Thymus (tissue), 11 donors: ENCODE data around the gene CDHR2. TPM values are rescaled to one million over a fixed set of nuclear protein-coding genes. Genes with fewer than 3 reads are reported as not detected.

ENCODE experiments used
- DNase-seq, 9 donors: peaks; one replicate each; pipeline ENCODE4 v3.0.0-alpha.2; 2013; ENCODE audit warnings: low spot score in 9 of 9, low read depth in 6 of 9, missing footprints in 1 of 9
- H3K27ac ChIP-seq, 2 donors: one replicate each; pipeline ENCODE4 v1.5.1; 2013; ENCODE audit warnings: control low read depth in 1 of 2, low read depth in 1 of 2, low read length in 1 of 2, mild to moderate bottlenecking in 1 of 2, moderate library complexity in 1 of 2
- H3K27me3 ChIP-seq, 2 donors: one replicate each; pipeline ENCODE4 v1.5.1; 2013; ENCODE audit warnings: low read length in 1 of 2; ENCODE audit not compliant: control insufficient read depth in 2 of 2, insufficient read depth in 1 of 2
- H3K36me3 ChIP-seq, 2 donors: one replicate each; pipeline ENCODE4 v1.5.1; 2013; ENCODE audit warnings: low read length in 1 of 2, mild to moderate bottlenecking in 1 of 2, moderate library complexity in 1 of 2; ENCODE audit not compliant: control insufficient read depth in 2 of 2, insufficient read depth in 2 of 2
- H3K4me1 ChIP-seq, 2 donors: one replicate each; pipeline ENCODE4 v1.5.1; 2013; ENCODE audit warnings: low read length in 2 of 2; ENCODE audit not compliant: control insufficient read depth in 2 of 2, insufficient read depth in 2 of 2
- H3K4me3 ChIP-seq, 2 donors: one replicate each; pipeline ENCODE4 v1.5.1; 2013; ENCODE audit warnings: low read length in 2 of 2, control low read depth in 1 of 2, mild to moderate bottlenecking in 1 of 2
- H3K9me3 ChIP-seq, 2 donors: one replicate each; pipeline ENCODE4 v1.5.1; 2013; ENCODE audit warnings: low read length in 1 of 2, mild to moderate bottlenecking in 1 of 2; ENCODE audit not compliant: control insufficient read depth in 2 of 2, insufficient read depth in 1 of 2
- WGBS: extraction: QIAGEN DNeasy Blood & Tissue Kit; methylation state at CpG from one replicate; pipeline ENCODE4 v1.1.7; 2013; 5-methylcytosine and 5-hydroxymethylcytosine counted together
- polyA plus RNA-seq: library from polyadenylated mRNA; stranded (reverse); fragments of 200-250 nt; gene quantifications from one replicate; pipeline ENCODE4 v1.2.3, GENCODE V29; 2013
- total RNA-seq: library from RNA; stranded (reverse); fragments of 120-200 nt; gene quantifications from one replicate; pipeline ENCODE4 v1.2.4, GENCODE V29; 2013
- donor health status: healthy.

The CDHR2 gene
- total and polyA plus RNA-seq, 2 donors = 0.07 to 0.33 TPM

DNA sequence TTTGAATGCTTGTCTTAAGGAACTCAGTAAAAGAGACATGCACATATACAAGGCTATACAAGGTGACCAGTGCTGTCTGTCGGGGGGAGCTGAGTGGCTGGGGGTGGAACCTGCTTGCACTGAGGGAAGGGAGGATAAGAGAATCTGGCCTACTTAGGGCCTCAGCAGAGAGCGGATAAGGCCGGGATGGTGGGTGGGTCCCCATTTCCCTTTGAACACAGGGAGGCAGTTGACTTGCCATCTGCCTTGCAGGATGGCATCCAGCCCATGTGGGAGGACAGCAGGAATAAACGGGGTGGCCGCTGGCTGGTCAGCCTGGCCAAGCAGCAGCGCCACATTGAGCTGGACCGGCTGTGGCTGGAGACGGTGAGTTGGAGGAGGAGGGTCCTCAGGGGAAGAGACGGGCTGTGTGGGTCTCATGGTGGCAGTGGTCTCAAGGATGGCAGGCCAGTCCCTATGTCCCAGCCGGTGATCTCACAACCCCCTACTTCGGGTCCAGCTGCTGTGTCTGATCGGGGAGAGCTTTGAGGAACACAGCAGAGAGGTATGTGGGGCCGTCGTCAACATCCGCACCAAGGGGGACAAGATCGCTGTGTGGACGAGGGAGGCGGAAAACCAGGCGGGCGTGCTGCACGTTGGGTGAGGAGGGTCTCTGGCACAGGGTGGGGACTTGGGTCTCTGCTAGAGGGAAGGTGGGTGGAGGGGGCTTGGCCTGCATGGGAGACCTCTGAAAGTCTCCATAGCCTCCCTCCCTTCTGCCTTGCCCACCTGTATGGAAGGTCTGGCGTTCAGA is 95.9 kb downstream of the CDHR2 start:
- no peak overlapping the region for H3K4me3 ChIP-seq
- H3K27ac ChIP-seq = no peak overlapping the region
- no peaks in the 10 kb centered on the region for H3K36me3 ChIP-seq
- H3K27me3 ChIP-seq = peaks cover 0 to 8% of the 10 kb centered on the region in 2 donors
- no peaks in the 10 kb centered on the region for H3K9me3 ChIP-seq
- no peak for DNase-seq
- WGBS = 97% methylated on average over 22 of the region's 22 CpGs
- peaks cover 4 to 22% of the 10 kb centered on the region in 2 donors for H3K4me1 ChIP-seq

Other genes with a start within 250 kb of the CDHR2 start
- 36.4 TPM for gene KIAA1191, start 187.6 kb upstream of the CDHR2 start, total RNA-seq
- gene KIAA1191, start 187.6 kb upstream of the CDHR2 start, polyA plus RNA-seq = 56.0 TPM
- gene ARL10, start 183.9 kb upstream of the CDHR2 start, total RNA-seq = 1.8 TPM
- 3.3 TPM for gene ARL10, start 183.9 kb upstream of the CDHR2 start, polyA plus RNA-seq
- gene NOP16, start 160.7 kb upstream of the CDHR2 start, total RNA-seq = 19.5 TPM
- gene NOP16, start 160.7 kb upstream of the CDHR2 start, polyA plus RNA-seq = 30.6 TPM
- gene HIGD2A, start 160.6 kb upstream of the CDHR2 start, total RNA-seq = 116 TPM
- gene HIGD2A, start 160.6 kb upstream of the CDHR2 start, polyA plus RNA-seq = 161 TPM
- gene CLTB, start 132.8 kb upstream of the CDHR2 start, total RNA-seq = 93.3 TPM
- gene CLTB, start 132.8 kb upstream of the CDHR2 start, polyA plus RNA-seq = 129 TPM
- 22.4 TPM for gene FAF2, start 101.0 kb upstream of the CDHR2 start, total RNA-seq
- 17.7 TPM for gene FAF2, start 101.0 kb upstream of the CDHR2 start, polyA plus RNA-seq
- gene RNF44, start 11.9 kb upstream of the CDHR2 start, total RNA-seq = 19.3 TPM
- 54.8 TPM for gene RNF44, start 11.9 kb upstream of the CDHR2 start, polyA plus RNA-seq
- 2.7 TPM for gene GPRIN1, start 60.8 kb downstream of the CDHR2 start, total RNA-seq
- 0.82 TPM for gene GPRIN1, start 60.8 kb downstream of the CDHR2 start, polyA plus RNA-seq
- 0.05 TPM for gene SNCB, start 81.2 kb downstream of the CDHR2 start, total RNA-seq
- 0.21 TPM for gene SNCB, start 81.2 kb downstream of the CDHR2 start, polyA plus RNA-seq
- 0.05 TPM for gene EIF4E1B, start 81.3 kb downstream of the CDHR2 start, total RNA-seq
- 0.05 TPM for gene EIF4E1B, start 81.3 kb downstream of the CDHR2 start, polyA plus RNA-seq
- gene TSPAN17, start 98.1 kb downstream of the CDHR2 start, total RNA-seq = 8.0 TPM
- gene TSPAN17, start 98.1 kb downstream of the CDHR2 start, polyA plus RNA-seq = 26.5 TPM